ENCODE measurements around the gene PRR33. TPM values are rescaled to one million over a fixed set of nuclear protein-coding genes. Genes with fewer than 3 reads are reported as not detected.

The PRR33 gene
- total and polyA plus RNA-seq, 8 donors, result not detected

GRCh38 chr11:1892116-1892515 lies 421 bp upstream of the PRR33 start:
- no peak overlapping the region for H3K27ac ChIP-seq
- no peaks in the 10 kb centered on the region for H3K36me3 ChIP-seq
- no peaks in the 10 kb centered on the region for H3K27me3 ChIP-seq
- TF ChIP-seq CTCF (IDR thresholded peaks at IDR 0.05), result no peak
- H3K9me3 ChIP-seq, result no peaks in the 10 kb centered on the region
- intact Hi-C loops (cut with DNase I), result loop anchor here in 2 of 3 donors (10.0 kb wide), 1 partner anchor 53 kb away; the partner anchor contains the start of gene MRPL23 (in 2 of the 2)
- H3K4me3 ChIP-seq, result no peak overlapping the region
- ATAC-seq (no peak), DNase-seq (no peak), FAIRE-seq (no peak)
- H3K4me1 ChIP-seq, result no peaks in the 10 kb centered on the region
- 86 to 90% methylated on average over 7 of the region's 7 CpGs for WGBS, 2 donors

GRCh38 chr11:1890856-1891830 lies 552 bp downstream of the PRR33 start:
- intact Hi-C loops (cut with DNase I), result loop anchor here in 2 of 3 donors (10.0 kb wide), 1 partner anchor 54 kb away; the partner anchor contains the start of gene MRPL23 (in 2 of the 2)
- H3K36me3 ChIP-seq, result no peaks in the 10 kb centered on the region
- DNase-seq (peak in 2 of 6 donors; percentile 28 to 67), FAIRE-seq (no peak), ATAC-seq (peak in 1 of 4 donors; percentile 35)
- no peaks in the 10 kb centered on the region for H3K27me3 ChIP-seq
- no peak overlapping the region for H3K4me3 ChIP-seq
- no peak overlapping the region for H3K27ac ChIP-seq
- no peaks in the 10 kb centered on the region for H3K4me1 ChIP-seq
- 77 to 86% methylated on average over 32 to 34 of the region's 34 CpGs for WGBS, 2 donors
- no peaks in the 10 kb centered on the region for H3K9me3 ChIP-seq
- TF ChIP-seq CTCF (IDR thresholded peaks at IDR 0.05), result no peak

- H3K4me1 ChIP-seq, result no peaks in the 10 kb centered on the region
- 80 to 88% methylated on average over 31 to 33 of the region's 33 CpGs for WGBS, 2 donors
- intact Hi-C loops (cut with DNase I), result loop anchor here in 2 of 3 donors (10.0 kb wide), 1 partner anchor 55 kb away; the partner anchor contains the start of gene MRPL23 (in 2 of the 2)
- no peaks in the 10 kb centered on the region for H3K36me3 ChIP-seq
- ATAC-seq, result no peak
- no peak overlapping the region for H3K4me3 ChIP-seq
- H3K9me3 ChIP-seq, result no peaks in the 10 kb centered on the region
- peak in 1 of 6 donors; percentile 48 for DNase-seq
- no peak overlapping the region for H3K27ac ChIP-seq
- no peak for TF ChIP-seq CTCF (IDR thresholded peaks at IDR 0.05)
- FAIRE-seq, result no peak
- H3K27me3 ChIP-seq, result no peaks in the 10 kb centered on the region
Observed at GRCh38 chr11:1889941-1890855, 1.5 kb downstream of the PRR33 start.

- TF ChIP-seq CTCF (IDR thresholded peaks at IDR 0.05), result no peak
- Histone ChIP-seq H3K27me3 (no peaks in the 10 kb centered on the region), H3K9me3 (no peaks in the 10 kb centered on the region), H3K36me3 (no peaks in the 10 kb centered on the region), H3K27ac (no peak overlapping the region), H3K4me3 (no peak overlapping the region), H3K4me1 (no peaks in the 10 kb centered on the region)
- peak in 3 of 6 donors; percentile 38 to 79 (median 56) for DNase-seq
- WGBS, 2 donors, result 83 to 91% methylated on average over 27 to 34 of the region's 34 CpGs
- no peak for FAIRE-seq
- intact Hi-C loops (cut with DNase I), result no loop called here
- peak in 2 of 4 donors; percentile 49 to 56 for ATAC-seq
Observed at GRCh38 chr11:1889224-1889930, 2.3 kb downstream of the PRR33 start.
